Ammon's horn (tissue), 1 donor: Measurements from ENCODE around the gene CUX1.
"Not testable (repeated sequence)": the region's sequence is repeated elsewhere in the genome, so short reads cannot be mapped to it uniquely, and the experiment has no call there.

ENCODE experiments used
- DNase-seq: peaks from one replicate; pipeline ENCODE4 v3.0.0-alpha.2; 2016; ENCODE audit warnings: low spot score

CUX1 gene

DNA sequence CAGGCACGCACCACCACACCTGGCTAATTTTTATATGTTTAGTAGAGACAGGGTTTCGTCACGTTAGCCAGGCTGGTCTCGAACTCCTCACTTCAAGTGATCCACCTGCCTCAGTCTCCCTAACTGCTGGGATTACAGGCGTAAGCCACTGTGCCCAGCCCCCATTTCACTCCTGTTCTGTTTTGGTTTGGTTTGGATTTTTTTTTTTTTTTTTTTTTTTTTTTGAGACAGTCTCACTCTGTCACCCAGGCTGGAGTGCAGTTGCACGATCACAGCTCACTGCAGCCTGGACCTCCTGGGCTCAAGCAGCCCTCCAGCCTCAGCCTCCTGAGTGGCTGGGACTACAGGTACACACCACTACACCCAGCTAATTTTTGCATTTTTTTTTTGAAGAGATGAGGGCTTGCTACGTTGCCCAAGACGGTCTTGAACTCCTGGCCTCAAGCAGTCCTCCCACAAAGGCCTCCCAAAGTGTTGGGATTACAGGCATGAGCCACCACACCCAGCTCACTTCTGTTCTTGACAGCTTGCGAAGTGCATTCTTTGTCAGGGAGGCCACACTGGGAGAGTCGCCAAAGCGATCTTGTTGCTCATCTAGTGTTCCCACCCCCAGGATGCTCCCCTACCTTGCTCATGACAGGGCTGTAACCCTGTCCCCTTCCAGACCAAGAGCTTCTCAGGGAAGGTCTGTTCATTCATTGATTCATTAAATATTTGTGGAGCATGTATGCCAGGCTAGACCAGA, 229.1 kb downstream of the CUX1 start:
- no peak for DNase-seq

DNA sequence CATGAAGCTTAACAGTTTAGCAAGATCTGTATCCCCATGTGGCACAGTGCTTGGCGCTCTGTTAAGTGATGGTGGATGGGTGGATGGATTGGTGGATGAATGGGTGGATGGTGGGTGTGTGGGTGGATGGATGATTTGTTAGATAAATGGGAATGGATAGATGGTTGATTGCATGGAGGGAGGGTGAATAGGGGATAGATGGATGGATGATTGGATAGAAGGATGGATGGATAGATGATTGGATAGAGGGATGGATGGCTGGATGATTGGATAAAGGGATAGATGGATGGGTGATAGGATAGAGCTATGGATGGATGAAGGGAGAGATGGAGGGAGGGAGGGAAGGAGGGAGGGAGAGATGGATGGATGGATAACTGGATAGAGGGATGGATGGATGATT, 229.7 kb downstream of the CUX1 start:
- no peak for DNase-seq

DNA sequence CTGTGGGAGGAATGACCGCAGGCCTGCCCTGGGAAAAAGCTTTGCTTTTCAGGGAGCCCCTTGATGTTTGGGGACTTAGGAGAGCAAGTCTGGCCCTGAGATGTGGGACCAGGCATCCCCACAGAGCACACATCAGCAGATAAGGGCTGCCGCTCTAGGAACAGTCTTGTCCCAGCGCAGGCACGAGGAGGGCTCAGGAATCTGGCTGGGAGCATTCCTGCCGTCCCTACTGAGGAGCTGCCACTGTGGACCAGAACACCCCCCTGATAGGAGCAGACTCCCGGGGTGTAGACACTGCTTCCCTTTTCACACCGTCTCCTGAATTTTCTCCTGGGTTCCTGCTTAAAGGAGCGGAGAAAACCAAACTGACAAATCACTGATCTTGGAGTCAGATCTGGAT, 232.3 kb downstream of the CUX1 start:
- DNase-seq, result no peak

DNA sequence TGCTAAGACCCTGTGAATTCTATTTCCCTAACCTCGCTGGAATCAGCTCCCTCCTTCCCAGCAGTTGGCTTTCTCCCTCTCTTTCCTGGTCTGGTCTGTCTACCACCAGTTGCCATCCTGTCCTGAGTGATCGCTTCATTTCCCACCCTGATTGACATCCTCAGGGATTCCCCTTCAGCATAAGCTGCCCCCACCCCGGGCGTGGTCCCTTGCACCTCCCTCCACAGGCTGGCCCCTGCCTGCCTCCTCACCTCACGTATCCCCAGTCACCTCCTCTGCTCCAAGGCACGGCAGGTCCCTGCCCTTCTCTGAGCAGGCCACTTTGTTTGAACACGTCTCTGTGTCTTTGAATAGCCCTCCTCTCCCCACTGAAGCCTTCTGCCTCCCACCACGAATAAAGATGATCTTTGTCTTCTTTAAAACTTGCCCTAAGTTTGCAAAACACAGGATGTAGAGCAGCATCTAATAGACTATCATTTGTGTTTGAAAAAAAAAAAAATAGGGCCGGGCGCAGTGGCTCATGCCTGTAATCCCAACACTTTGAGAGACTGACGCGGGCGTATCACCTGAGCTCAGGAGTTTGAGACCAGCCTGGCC, 233.5 kb downstream of the CUX1 start:
- DNase-seq, result no peak

DNA sequence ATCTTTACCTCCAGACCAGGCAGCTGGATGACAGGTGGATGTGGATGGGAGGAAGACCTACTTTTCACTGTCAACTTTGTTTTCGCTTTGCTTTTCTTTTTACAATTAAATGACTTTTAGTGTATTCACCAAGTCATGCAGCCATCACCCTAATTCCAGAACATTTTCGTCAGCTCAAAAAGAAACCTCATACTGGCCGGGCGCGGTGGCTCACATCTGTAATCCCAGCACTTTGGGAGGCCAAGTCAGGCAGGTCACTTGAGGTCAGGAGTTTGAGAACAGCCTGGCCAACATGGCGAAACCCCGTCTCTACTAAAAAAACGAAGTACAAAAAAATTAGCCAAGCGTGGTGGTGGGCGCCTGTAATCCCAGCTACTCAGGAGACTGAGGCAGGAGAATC, 234.3 kb downstream of the CUX1 start:
- DNase-seq, result not testable (repeated sequence)

DNA sequence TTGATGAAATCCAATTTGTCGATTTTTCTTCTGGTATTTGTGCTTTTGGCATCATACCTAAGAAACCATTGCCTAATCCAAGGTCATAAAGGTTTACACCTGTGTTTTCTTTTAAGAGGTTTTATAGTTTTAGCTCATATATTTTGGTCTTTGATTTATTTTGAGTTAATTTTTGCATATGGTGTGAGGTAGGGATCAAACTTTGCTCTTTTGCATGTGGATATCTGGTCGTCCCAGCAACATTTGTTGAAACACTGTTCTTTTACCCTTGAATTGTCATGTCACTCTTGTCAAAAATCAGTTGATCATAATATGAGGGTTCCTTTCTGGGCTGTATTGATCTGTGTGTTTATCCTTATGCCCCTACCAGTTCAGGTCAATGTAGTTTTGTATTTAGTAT, 236.7 kb downstream of the CUX1 start:
- no peak for DNase-seq

DNA sequence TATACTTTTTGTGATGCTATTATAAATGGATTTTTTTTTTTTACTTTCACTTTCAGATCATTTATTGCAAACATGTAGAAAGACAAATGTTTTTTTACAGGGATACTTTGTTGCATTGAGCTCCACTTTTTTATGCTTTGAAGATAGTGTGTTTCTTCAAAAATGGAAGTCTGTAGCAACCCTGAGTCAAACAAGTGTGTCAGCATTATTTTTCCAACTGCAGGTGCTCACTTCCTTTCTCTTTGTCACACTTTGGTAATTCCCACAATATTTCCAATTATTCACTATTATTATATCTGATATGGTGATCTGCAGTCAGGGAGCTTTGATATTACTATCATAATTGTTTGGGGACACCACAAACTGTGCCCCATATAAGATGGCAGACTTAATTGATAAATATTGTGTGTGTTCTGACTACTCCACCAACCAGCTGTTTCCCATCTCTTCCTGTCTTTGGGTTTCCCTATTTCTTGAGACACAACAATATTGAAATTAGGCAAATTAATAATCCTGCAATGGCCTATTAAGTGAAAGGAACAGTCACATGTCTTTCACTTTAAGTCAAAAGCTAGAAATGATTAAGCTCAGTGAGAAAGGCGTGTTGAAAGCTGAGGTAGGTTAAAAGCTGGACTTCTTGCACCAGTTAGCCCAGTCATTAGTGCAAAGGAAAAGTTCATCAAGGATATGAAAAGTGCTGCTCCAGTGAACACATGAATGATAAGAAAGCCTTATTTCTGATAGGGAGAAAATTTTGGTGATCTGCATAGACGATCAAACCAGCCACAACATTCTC, 238.0 kb downstream of the CUX1 start:
- no peak for DNase-seq

DNA sequence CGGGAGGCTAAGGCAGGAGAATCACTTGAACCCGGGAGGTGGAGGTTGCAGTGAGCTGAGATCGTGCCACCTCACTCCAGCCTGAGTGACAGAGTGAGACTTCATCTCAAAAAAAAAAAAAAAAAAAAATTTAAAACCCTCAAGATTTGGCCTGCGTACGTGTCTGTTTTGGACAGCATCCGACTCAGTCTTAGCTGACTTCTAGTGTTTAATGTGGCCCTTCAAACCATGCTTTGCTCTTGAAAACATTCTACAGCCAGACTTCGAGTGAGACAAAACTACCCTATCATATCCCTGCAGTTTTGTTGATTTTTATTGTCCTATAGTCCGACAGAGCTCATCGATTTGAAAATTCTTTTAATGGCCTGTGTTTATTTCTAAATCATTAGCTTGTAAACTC, 242.1 kb downstream of the CUX1 start:
- DNase-seq, result no peak

DNA sequence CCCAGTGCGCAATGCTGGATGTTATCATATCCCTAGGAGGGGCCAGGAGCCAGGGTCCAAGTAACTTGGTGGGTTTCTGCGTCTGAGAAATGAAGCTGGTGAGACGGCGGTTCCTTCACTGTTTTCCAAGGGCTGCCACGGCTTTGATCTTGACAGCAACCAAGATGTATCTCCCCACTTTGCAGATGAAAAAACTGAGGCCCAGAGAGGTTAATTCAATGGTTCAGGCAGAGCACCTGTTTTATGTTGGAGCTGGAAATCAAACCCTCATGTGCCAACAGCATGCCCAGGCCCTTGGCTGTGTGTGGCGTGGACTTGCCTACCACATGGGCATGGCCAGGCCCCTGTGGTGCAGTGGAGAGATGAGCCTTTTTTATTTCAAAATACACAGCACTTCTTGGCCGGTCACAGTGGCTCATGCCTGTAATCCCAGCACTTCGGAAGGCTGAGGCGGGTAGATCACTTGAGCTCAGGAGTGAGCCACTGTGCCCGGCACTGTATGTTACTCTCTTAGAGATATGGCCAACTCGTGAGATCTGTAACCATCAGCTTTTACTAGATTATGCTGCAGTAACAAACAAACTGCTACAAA, 244.0 kb downstream of the CUX1 start:
- DNase-seq, result no peak

DNA sequence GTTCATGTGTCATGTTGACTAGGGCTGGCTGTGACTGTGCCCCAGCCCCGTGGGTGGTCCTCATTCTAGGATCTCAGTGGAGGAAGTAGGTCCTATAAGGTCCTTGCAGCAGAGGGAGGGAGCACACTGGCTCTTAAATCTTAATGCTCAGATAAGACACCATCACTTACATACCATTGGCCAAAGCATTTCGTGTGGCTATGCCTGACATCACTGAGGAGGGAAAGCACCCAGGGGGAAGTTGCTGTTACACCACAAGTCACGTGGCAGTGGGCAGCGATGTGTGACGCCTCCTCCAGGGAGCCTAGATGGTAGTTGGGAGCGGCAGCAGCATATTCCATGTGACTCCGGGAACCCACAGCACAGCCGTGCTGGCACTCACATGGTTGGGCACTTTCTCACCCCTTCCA, 244.6 kb downstream of the CUX1 start:
- no peak for DNase-seq

DNA sequence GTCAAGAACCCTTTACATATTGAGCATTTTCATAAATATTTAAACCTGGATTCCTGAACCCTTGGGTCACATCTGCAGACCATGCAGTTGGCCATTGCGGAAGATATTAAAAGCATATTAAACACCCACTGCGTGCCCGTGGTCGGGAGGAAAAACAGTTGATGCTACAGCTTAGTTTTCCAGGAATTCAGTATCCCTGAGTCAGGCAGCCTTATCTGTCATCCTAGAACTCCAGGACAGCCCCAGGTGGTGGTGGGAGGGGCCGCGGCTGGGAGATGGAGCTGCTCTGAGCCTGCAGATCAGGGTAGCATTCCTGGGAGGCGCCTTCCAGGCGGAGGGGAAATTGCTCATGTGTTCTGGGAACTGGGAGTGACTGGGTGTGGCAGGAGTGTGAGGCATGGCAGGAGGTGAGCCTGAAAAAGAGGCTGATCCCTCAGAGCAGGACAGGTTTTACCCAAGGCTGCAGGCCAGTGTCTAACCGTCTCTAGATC, 246.3 kb downstream of the CUX1 start:
- no peak for DNase-seq

DNA sequence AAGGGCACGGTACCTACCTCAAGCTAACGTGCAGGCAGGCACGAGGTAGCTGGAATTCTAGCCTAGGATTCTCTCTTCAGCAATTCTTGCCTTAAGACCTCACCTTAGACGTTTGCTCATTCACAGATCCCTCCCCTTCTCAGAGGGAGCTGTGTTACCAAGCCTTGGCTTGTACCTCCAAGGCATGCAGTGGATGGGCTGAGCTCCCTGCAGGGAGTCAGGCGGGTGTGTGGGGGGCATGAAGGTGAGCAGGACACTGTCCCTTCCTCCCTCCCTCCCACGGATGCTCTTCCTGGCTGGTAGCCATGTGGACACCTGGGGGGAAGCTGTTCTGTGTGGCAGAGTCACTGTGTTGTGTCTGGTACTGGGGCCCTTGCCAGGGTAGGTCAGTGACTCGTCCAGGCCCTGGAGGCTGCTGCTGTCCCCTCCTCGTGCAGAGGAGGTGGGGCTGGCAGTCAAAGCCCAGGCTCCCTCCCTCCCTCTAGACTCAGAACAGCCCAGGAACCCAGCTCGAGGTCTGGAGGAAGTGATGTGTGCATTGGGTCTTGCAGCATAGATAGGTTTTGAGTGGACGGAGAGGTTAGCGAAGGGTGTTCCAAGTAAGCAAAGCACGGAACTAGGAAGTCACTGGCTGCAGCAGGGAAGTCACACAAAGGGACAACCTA, 247.1 kb downstream of the CUX1 start:
- peak; percentile 28 for DNase-seq

DNA sequence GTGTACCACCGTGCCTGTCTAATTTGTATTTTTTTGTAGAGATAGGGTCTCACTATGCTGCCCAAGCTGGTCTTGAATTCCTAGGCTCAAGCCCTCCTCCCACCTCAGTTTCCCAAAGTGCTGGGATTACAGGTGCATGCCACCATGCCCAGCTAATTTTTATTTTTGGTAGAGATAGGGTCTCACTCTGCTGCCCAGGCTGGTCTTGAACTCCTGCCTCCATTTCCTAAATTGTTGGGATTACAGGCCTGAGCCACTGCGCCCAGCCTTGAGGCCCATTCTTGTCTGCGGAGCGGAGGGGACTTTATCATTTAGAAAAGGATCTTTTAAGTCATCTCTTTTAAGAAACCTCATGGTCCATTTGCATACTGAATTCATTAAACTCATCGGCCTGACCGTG, 247.8 kb downstream of the CUX1 start:
- no peak for DNase-seq

DNA sequence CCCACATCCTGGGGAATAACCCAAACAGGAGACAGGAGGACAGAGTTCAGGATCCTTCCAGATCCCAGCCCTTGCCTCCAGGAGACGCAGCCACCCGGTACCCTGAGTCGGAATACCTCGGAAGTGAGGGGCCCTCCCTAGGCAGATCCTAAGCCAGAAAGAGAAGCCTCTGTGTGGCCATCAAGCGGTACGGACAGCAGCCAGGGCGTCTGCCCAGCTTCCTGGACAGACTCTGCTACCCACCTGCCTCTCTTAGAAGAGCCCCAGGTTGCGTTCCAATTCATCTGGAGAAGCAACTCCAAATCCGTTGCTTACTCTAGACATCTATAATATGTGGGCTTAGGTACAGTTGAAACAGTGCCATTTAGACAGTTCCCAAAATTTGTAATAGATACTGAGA, 249.1 kb downstream of the CUX1 start:
- no peak for DNase-seq

DNA sequence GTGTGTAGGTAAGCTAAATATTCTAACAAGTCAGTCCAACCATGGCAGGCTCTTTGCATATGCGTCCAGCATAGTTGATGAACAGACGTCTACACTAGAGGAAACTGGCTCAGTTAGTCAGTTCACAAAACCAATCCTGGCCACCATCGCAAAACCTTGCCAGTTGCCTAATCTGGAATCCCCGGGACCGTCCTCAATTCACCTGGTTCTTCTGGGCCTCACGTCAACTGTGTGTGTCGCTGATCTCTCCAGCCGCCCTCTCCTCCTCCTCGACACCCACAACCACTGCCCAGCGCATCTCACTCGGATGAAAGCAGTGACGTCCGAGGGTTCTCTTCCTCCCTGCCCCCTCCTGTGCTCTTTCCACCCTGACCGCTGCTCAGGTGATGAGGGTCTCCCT, 251.4 kb downstream of the CUX1 start:
- no peak for DNase-seq

DNA sequence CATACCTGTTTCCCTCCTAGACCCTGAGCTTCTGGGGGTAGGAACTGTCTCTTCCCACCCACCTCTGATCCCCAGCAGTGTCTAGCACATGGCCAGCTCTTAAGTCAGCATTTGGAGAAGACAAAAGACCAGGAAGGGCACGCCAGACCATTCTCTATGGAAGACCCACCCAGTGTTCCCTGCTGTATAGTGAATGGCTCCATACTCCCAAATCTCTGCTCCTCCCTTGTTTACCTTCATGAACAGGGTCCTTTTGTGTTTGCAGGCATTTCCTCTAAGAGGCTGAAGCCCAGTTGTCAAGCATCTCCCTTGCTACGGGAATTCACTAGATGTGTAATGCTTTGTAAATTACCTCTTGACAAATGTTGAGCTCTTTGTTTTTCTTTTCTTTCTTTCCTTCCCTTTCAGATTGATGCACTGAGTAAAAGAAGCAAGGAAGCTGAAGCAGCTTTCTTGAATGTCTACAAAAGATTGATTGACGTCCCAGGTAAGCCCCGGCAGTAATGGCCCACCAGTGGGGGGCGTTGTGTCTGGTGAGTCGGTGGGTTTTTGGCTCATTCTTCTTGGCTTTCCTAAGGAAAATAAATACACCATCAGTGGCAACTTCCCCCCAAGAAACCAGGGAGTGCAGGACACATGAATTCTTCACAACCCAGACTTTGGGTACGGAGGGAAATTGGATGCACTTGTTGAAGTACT, 252.7 kb downstream of the CUX1 start:
- DNase-seq, result no peak

DNA sequence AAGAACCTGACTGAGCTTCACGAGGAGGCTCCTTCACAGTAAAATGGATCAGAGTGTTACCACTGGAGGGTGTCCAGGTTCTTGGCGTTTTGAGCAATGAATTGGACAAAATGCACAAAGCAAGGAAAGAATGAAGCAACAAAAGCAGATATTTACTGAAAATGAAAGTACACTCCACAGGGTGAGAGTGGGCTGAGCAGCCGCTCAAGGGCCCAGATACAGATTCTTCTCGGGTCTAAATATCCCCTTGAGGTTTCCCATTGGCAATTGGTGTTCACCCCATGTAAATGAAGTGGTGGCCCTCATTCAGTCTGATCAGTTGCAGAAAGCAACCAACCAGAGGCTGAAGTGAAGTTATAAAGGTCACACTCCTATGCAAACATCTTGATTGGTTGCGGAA, 254.6 kb downstream of the CUX1 start:
- no peak for DNase-seq

DNA sequence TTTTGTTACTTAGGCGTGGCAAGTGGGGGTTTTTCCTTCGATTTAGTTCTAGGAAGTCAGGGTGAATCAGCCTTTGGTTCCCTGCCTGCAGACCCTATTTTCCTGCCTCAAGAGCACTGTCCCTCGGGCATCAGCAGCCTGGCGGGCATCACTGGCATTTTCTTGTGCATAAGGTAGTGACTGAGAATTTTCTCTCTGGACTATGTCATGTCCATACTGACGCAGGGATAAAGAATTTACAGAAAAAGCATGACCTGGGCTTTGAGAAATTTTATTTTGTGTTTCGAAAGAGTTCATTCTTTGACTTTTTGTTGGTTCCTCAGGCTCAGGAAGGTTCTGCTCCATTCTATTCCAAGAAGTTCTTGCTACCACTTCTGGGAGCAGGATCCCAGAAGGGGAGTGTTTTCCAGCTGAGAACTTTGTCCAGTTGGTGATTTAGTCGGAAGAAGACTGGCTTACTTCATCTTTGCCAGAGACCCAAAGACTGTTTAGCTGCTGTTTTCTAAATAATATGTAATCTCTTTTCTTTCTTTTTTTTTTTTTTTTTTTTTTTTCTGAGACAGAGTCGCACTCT, 255.3 kb downstream of the CUX1 start:
- no peak for DNase-seq

DNA sequence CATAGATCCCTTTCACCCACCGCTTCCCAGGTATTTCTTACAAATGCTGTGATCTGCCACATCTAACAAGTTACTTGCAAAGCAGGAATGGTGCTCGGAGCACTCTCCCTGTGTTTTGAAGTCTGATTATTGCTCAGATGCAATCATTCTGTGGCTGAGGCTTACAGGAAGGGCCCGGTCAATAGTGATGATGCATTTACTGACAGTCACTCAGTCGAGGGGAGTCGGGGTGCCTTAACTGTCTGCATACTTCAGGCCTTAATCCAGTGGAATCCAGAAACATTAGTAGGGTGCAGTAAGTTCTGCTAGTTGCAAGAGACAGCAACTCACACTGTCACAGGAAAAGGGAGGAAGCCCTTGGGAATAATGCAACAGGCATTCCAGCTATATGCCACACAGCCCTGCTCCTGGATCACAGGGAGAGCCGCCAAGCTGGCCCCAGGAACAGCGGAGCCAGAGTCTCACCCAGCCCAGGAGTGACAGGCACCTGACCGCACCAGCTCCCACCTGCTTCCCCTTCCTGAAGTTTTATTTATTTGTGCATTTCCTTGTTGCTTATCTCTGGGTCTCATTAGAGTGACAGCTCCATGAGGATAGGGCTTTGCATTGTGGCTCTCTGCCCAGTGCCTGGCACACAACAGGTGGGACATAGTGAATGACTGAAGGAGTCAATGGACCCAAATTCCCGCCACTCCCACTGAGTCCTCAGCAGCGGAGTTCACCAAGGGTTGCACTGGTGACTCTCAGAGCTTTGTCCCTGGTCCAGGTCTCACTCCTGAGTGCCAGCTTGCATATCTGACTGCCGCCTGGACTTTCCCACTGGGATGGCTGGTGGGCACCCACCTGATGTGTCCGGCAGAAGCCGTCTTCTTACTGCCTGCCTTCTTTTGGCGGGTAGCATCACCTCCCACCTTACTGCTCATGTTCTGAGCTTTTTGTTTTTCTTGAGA, 256.8 kb downstream of the CUX1 start:
- no peak for DNase-seq

DNA sequence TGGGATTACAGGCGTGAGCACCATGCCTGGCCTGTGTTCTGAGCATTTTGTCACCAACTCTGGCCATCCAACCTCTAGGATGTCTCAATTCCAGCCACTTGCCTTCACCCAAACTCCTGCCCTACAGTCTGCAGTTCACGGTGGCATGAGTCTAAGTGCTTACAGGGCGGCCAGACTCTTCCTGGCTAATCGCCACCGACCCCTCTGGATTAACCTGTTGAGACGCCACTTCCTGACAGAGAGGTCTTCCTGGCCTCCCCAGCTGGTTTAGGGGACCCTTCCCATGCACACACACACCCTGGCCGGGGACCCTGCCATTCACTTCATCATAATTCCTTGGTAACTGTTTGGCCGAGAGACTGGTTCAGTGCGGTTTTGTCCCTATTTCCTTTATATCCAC, 257.7 kb downstream of the CUX1 start:
- DNase-seq, result no peak
